Colonic mucosa (tissue), 4 donors: ENCODE data around the gene EPHB6. TPM values are rescaled to one million over a fixed set of nuclear protein-coding genes. Genes with fewer than 3 reads are reported as not detected.

Experiments used
- DNase-seq: peaks from one replicate; pipeline ENCODE4 v3.0.0-alpha.2; 2020
- H3K27ac ChIP-seq: fragments of 200-600 bp; one replicate; pipeline ENCODE4 v1.8.0; 2021
- H3K27me3 ChIP-seq: fragments of 200-600 bp; one replicate; pipeline ENCODE4 v1.8.0; 2021
- H3K36me3 ChIP-seq: fragments of 200-600 bp; one replicate; pipeline ENCODE4 v1.8.0; 2021
- H3K4me1 ChIP-seq: fragments of 200-600 bp; one replicate; pipeline ENCODE4 v1.8.0; 2021; ENCODE audit warnings: mild to moderate bottlenecking
- H3K4me3 ChIP-seq: fragments of 200-600 bp; one replicate; pipeline ENCODE4 v1.8.0; 2021
- H3K9ac ChIP-seq, 2 donors: one replicate each; pipeline ENCODE4 v1.7.0; 2013; ENCODE audit warnings: control low read depth in 2 of 2, low read depth in 2 of 2, low read length in 2 of 2
- H3K9me3 ChIP-seq: fragments of 200-600 bp; one replicate; pipeline ENCODE4 v1.8.0; 2021
- intact Hi-C: fragments of 100-400 bp; cut with DNase I; formaldehyde crosslinking; loops from one replicate; pipeline ENCODE4 v1.14.1; 2022
- total RNA-seq, 2 donors: library from RNA; stranded (reverse); fragmentation: NEBNext Ultra II Directional in 1 of 2; extraction: Animal tissue kit (Norgen Biotek cat#: 25700) in 1 of 2; gene quantifications; one replicate each; pipeline ENCODE4 v1.2.1, GENCODE V29; 2021
- TF ChIP-seq, protein P1 (sequence below): fragments of 200-600 bp; IDR thresholded peaks from one replicate; pipeline ENCODE4 v1.8.0; 2022; ENCODE audit warnings: antibody characterized with exemption, mild to moderate bottlenecking
- donor health status: healthy.
- donor health status: DM: no; HTN: no; CAD: no.
- donor health status: DM: no; HTN: no; CAD: no.

The EPHB6 gene
- total RNA-seq, 2 donors from 2014 or later, result 1.5 to 2.3 TPM

- no peaks in the 10 kb centered on the region for H3K36me3 ChIP-seq
- intact Hi-C loops, result no loop called here
- no peaks in the 10 kb centered on the region for H3K4me1 ChIP-seq
- H3K9ac ChIP-seq, result no peak overlapping the region
- H3K27ac ChIP-seq, result no peak overlapping the region
- TF ChIP-seq, protein P1, sequence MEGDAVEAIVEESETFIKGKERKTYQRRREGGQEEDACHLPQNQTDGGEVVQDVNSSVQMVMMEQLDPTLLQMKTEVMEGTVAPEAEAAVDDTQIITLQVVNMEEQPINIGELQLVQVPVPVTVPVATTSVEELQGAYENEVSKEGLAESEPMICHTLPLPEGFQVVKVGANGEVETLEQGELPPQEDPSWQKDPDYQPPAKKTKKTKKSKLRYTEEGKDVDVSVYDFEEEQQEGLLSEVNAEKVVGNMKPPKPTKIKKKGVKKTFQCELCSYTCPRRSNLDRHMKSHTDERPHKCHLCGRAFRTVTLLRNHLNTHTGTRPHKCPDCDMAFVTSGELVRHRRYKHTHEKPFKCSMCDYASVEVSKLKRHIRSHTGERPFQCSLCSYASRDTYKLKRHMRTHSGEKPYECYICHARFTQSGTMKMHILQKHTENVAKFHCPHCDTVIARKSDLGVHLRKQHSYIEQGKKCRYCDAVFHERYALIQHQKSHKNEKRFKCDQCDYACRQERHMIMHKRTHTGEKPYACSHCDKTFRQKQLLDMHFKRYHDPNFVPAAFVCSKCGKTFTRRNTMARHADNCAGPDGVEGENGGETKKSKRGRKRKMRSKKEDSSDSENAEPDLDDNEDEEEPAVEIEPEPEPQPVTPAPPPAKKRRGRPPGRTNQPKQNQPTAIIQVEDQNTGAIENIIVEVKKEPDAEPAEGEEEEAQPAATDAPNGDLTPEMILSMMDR, result no peak
- no peak for DNase-seq
- H3K4me3 ChIP-seq, result no peak overlapping the region
- no peaks in the 10 kb centered on the region for H3K9me3 ChIP-seq
- no peaks in the 10 kb centered on the region for H3K27me3 ChIP-seq
These were observed 46.8 kb downstream of the EPHB6 start for GRCh38 chr7:142901426-142902259.

DNA sequence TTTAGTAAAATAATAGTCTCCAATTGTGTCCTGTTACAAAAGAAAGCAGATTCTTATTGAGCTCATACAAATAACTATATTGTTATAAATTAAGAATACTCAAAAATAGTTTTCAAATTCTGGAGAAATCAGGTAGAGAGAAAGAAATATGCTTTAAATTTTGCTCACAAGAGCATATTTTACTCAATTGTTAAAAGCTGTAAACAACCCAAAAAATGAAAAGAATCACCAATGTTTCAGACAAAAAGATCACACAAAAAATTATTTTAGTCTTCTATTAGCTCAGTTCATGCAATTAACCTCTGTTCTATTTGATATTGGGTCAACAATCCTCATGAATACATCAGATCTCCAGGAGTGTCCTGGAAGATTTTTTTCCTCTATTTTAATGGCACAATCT, 49.3 kb downstream of the EPHB6 start:
- intact Hi-C loops, result no loop called here
- Histone ChIP-seq H3K36me3 (no peaks in the 10 kb centered on the region), H3K27me3 (no peaks in the 10 kb centered on the region), H3K27ac (no peak overlapping the region), H3K4me3 (no peak overlapping the region), H3K4me1 (no peaks in the 10 kb centered on the region), H3K9ac (no peak overlapping the region), H3K9me3 (no peaks in the 10 kb centered on the region)
- TF ChIP-seq, protein P1, result no peak
- no peak for DNase-seq

DNA sequence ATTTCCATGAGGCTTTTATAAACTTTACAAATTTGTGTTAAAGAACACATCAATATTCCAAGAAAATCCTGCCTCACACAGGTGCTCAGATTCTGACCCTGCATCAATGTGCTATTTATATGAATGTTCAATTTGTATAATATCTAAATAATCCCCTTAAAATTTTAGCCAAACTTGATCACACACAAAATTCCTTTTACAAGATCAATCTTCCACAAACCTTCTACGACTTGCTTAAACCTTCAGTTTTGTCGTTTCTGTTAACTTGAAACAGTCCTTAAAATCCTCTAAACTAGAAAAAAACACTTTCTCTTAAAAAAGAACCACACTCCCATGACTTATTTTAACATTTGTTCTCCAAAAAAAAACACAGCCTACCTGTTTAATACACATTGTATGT, 50.9 kb downstream of the EPHB6 start:
- no peaks in the 10 kb centered on the region for H3K27me3 ChIP-seq
- intact Hi-C loops, result no loop called here

DNA sequence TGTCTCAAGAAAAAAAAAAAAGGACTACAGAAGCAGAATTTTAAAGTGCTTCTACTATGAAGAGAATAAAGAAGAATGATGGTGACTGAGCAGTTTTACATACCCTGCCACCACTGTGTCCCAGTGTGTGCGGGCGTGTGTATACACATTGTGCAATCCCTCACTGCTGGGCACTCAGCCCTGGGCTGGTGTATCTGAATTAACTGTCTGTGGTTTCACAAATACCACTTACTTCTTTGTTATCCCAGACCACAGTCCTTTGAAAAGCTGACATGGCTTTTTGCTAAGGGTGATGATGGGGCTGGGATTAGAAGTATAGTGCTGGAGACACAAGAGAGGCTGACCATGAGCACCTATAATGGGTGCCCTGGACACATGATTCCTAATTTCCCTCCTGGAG, 51.8 kb downstream of the EPHB6 start:
- DNase-seq, result no peak
- no peak overlapping the region for H3K27ac ChIP-seq
- no peaks in the 10 kb centered on the region for H3K9me3 ChIP-seq
- H3K4me1 ChIP-seq, result no peaks in the 10 kb centered on the region
- H3K36me3 ChIP-seq, result no peaks in the 10 kb centered on the region
- TF ChIP-seq, protein P1, result no peak
- intact Hi-C loops, result no loop called here
- H3K27me3 ChIP-seq, result no peaks in the 10 kb centered on the region
- H3K9ac ChIP-seq, result no peak overlapping the region
- H3K4me3 ChIP-seq, result no peak overlapping the region

More for the DNA sequence above, 50.9 kb downstream of the EPHB6 start:
- no peaks in the 10 kb centered on the region for H3K9me3 ChIP-seq
- H3K9ac ChIP-seq, result no peak overlapping the region
- no peak overlapping the region for H3K4me3 ChIP-seq
- TF ChIP-seq, protein P1, result no peak
- no peak overlapping the region for H3K27ac ChIP-seq
- H3K36me3 ChIP-seq, result no peaks in the 10 kb centered on the region
- no peaks in the 10 kb centered on the region for H3K4me1 ChIP-seq
- no peak for DNase-seq

DNA sequence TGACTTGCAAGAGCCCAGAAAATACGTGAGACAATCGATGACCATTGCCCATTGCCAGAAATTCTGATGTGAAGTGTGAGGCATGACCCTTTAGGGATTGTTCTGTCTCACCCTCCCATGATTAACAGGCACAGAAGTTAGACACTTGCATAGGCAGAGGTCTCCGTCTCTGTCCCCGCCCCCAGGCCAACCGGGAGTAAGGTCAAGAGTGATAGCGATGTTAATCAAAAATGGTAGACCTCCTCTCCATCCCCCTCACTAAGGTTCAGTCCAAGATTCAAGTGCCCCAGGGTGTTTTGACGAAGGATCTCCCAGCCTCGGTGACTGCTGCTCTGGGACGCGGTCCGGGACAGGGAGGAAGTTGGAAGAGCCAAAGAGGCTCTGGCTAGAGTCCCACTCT, 53.4 kb downstream of the EPHB6 start:
- no peak overlapping the region for H3K4me3 ChIP-seq
- H3K27me3 ChIP-seq, result no peaks in the 10 kb centered on the region
- no peaks in the 10 kb centered on the region for H3K36me3 ChIP-seq
- intact Hi-C loops, result no loop called here
- TF ChIP-seq, protein P1, result no peak
- no peak overlapping the region for H3K27ac ChIP-seq
- no peaks in the 10 kb centered on the region for H3K9me3 ChIP-seq
- no peaks in the 10 kb centered on the region for H3K4me1 ChIP-seq
- no peak overlapping the region for H3K9ac ChIP-seq
- DNase-seq, result no peak
